Measurements from ENCODE around the gene ALDH2. TPM values are rescaled to one million over a fixed set of nuclear protein-coding genes. Genes with fewer than 3 reads are reported as not detected.

ALDH2 gene
- total and polyA plus RNA-seq, 2 of the 8 experiments (the other 6 are each of a cell fraction or from before 2014, with no cell fraction given): 25.4 to 43.8 TPM

- peak overlapping the region; percentile 86 to 87 for H3K4me2 ChIP-seq (ENCODE audit: insufficient read depth in 1 of 2, low read depth in 2 of 2, low read length in 2 of 2)
- no peaks in the 10 kb centered on the region; a peak in 2 of 7 replicates for H3K4me1 ChIP-seq (replicated peaks in 1 of 4; ENCODE audit: control insufficient read depth in 3 of 4, insufficient read depth in 4 of 4, low read length in 3 of 4)
- H3K23me2 ChIP-seq (ENCODE audit: low read depth, low read length): peaks cover 6% of the 10 kb centered on the region
- no peak overlapping the region for H3K23ac ChIP-seq (ENCODE audit: insufficient read length)
- peak overlapping the region; percentile 100 for H4K8ac ChIP-seq (ENCODE audit: extremely low read depth, insufficient read depth, low read length)
- H4K5ac ChIP-seq (ENCODE audit: insufficient read length, low read depth, low read length): no peak overlapping the region
- no peak overlapping the region for H2BK20ac ChIP-seq (ENCODE audit: low read length)
- peak overlapping the region; percentile 93; the same call in 1 of the 2 replicates for H2BK5ac ChIP-seq (ENCODE audit: low read depth, low read length)
- ChIA-PET CTCF (ENCODE audit: partially characterized antibody) (interaction anchor here (3.4 kb wide), 1 partner anchor 17 kb away, joined by 10 read pairs; no protein-coding TSS in a partner anchor), POLR2A (ENCODE audit: partially characterized antibody) (interaction anchor here (0.7 to 3.6 kb wide), 17 partner anchors 9 to 177 kb away, joined by 3 to 40 read pairs (median 6); partner anchors contain the start of genes ALDH2, ERP29 and TMEM116)
- H2BK12ac ChIP-seq (ENCODE audit: low read depth, low read length): no peak overlapping the region
- H2BK15ac ChIP-seq (ENCODE audit: low read length): no peak overlapping the region
- H3K9me3 ChIP-seq (ENCODE audit: insufficient read depth in 2 of 2, low read depth in 1 of 2, low read length in 1 of 2): no peaks in the 10 kb centered on the region
- H3K36me3 ChIP-seq (ENCODE audit: control insufficient read depth in 2 of 4, insufficient read depth in 4 of 4, low read length in 3 of 4): peaks cover 2 to 11% (median 6%) of the 10 kb centered on the region in 4 experiments; a peak in 3 of 8 replicates
- H3K56ac ChIP-seq (replicated peaks; ENCODE audit: insufficient read length, low read depth, low read length): peak overlapping the region; percentile 20
- H4K20me1 ChIP-seq (replicated peaks in 1 of 2; ENCODE audit: control insufficient read depth in 1 of 2, insufficient read depth in 2 of 2, low read length in 2 of 2): peaks cover 0 to 9% of the 10 kb centered on the region in 2 experiments
- WGBS, 2 experiments (ENCODE audit: extremely low coverage in 1 of 2, insufficient coverage in 1 of 2, insufficient read length in 1 of 2, insufficient replicate concordance in 2 of 2, low coverage in 1 of 2, low lambda C conversion rate in 2 of 2, missing lambda C conversion rate in 1 of 2): 7% methylated on average over 40 of the region's 44 CpGs; no CpG with 5 or more reads in 1 of the 2 experiments
- peaks cover 29 to 81% of the 10 kb centered on the region in 2 experiments for H3K79me2 ChIP-seq (ENCODE audit: control insufficient read depth in 1 of 2, insufficient read depth in 2 of 2, low read length in 2 of 2)
- peak overlapping the region; percentile 4 for H3K4ac ChIP-seq (replicated peaks; ENCODE audit: insufficient read length, low read depth, low read length)
- peak overlapping the region; percentile 54; the same call in 1 of the 2 replicates for H2AK5ac ChIP-seq (ENCODE audit: low read depth, low read length)
- H3K14ac ChIP-seq (ENCODE audit: insufficient read length): no peak overlapping the region
- FAIRE-seq: no peak
- no peak overlapping the region for H2BK120ac ChIP-seq (replicated peaks; ENCODE audit: low read depth, low read length)
- peaks cover 5% of the 10 kb centered on the region for H3K79me1 ChIP-seq (ENCODE audit: low read depth, low read length)
- H3K9ac ChIP-seq (replicated peaks in 1 of 4; ENCODE audit: extremely low read depth in 1 of 4, low read depth in 3 of 4, low read length in 3 of 4): peak overlapping the region; percentile 95 to 100 (median 98)
- peak overlapping the region; percentile 75 to 94 (median 86) for H3K4me3 ChIP-seq (ENCODE audit: extremely low read depth in 1 of 4, insufficient read depth in 2 of 4, low read depth in 3 of 4, low read length in 4 of 4)
- H3K18ac ChIP-seq (ENCODE audit: extremely low read depth, low read length): no peak overlapping the region
- DNase-seq (ENCODE audit: low read depth in 1 of 2, low spot score in 2 of 2): no peak
- H3K27me3 ChIP-seq (replicated peaks in 1 of 4; ENCODE audit: control insufficient read depth in 3 of 4, extremely low read depth in 1 of 4, insufficient read depth in 3 of 4, low read length in 3 of 4): no peaks in the 10 kb centered on the region
- H3K27ac ChIP-seq (ENCODE audit: low read depth, low read length): peak overlapping the region; percentile 99
- no peak overlapping the region for H2AFZ ChIP-seq (ENCODE audit: low read length)
- H4K91ac ChIP-seq (replicated peaks; ENCODE audit: insufficient read length, low read length): peak overlapping the region; percentile 0
- TF ChIP-seq JUN (IDR thresholded peaks at IDR 0.05; ENCODE audit: low read depth, low read length): no peak
- no peak; the same call in 1 of the 2 replicates for TF ChIP-seq PHF8 (conservative IDR thresholded peaks at IDR 0.05; ENCODE audit: low read depth, low read length)
- TF ChIP-seq SIN3A (conservative IDR thresholded peaks at IDR 0.05 in 1 of 2, IDR thresholded peaks at IDR 0.05 in 1 of 2; ENCODE audit: low read depth in 1 of 2, low read length in 2 of 2): peak; percentile 8 to 43; a peak in 1 of 4 replicates
- TF ChIP-seq RNF2 (IDR thresholded peaks at IDR 0.05; ENCODE audit: borderline replicate concordance, low read depth, low read length, missing control alignments, poor library complexity, severe bottlenecking): no peak
- no peak for TF ChIP-seq SP1 (IDR thresholded peaks at IDR 0.05; ENCODE audit: low read depth, low read length)
- TF ChIP-seq JUND (IDR thresholded peaks at IDR 0.05; ENCODE audit: low read length): no peak
- TF ChIP-seq EP300 (IDR thresholded peaks at IDR 0.05; ENCODE audit: borderline replicate concordance in 1 of 2, low read depth in 2 of 2, low read length in 2 of 2): no peak
- TF ChIP-seq POLR2AphosphoS5 (IDR thresholded peaks at IDR 0.05; ENCODE audit: low read depth, low read length): peak; percentile 43; the same call in 1 of the 2 replicates
- no peak for TF ChIP-seq POU5F1 (IDR thresholded peaks at IDR 0.05; ENCODE audit: low read depth, low read length)
Measured at GRCh38 chr12:111842556-111843396, 76.0 kb downstream of the ALDH2 start.
